GM04503 (cell line): Measurements from ENCODE around the gene THSD4.
A peak's percentile ranks its signal among the peaks of the same experiment; 100 is the strongest.
"Not testable (repeated sequence)": the region's sequence is repeated elsewhere in the genome, so short reads cannot be mapped to it uniquely, and the experiment has no call there.

Experiments used
- DNase-seq: peaks from one replicate; pipeline ENCODE4 v3.0.0-alpha.2; 2012; ENCODE audit warnings: low read depth

Gene THSD4

DNA sequence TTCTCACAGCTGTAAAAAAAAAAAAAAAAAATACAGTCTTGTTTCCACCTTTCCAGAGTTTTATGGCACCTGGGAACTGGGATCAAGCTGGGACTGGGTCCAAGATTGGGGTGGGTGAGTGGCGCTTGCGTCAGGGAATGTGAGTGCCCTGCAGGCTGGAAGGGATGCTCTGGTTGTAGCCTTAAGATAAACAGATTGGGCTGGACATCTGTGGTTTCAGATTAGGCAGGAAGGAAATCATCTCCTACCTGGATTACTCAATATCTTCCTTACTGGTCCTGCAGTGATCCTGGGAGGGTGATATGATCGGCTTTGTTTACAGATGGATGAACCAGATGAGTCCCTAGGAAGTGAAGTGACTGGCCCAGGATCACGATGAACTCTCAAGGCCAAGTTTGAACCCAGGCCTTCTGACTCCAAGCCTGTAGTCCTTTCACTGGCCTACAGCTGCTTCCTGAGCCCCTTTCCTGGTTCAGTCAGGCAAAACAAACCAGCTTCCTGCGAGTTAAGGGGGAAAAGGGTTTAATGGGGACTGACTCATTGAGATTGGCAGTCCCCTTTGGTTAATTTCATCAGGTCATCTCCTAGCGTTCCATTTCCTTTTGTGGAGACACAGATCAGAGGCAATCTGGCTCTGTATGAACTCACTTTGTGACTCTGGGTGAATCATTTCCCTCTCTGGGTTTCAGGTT is 179.8 kb downstream of the THSD4 start:
- DNase-seq: peak; percentile 99

DNA sequence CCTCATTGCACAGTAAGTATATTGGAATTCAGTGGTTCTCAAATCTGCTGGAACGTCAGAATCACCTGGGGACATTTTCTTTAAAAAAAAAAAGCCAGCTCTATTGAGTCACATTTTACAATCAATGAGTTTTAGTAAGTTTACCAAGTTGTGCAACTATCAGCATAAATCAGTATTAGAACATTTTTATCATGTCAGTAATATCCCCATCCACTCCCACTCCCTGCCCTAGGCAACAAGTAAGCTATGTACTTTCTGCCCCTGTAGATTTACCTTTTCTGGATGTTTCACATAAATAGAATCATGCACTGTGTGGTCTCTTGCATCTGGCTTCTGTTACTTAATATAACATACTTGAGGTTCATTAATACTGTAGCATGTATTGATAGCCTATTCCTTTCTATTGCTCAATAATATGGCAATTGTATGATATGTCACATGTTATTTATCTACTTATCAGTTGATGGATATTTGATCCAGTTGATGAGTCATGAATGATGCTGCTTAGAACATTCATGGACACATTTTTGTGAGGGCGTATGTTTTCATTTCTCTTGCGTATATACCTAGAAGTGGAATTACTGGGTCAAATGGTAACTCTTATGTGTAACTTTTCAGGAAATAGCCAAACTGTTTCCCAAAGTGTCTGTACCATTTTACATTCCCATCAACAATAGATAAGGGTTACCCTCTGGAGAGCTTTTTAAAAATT is 180.5 kb downstream of the THSD4 start:
- no peak for DNase-seq

DNA sequence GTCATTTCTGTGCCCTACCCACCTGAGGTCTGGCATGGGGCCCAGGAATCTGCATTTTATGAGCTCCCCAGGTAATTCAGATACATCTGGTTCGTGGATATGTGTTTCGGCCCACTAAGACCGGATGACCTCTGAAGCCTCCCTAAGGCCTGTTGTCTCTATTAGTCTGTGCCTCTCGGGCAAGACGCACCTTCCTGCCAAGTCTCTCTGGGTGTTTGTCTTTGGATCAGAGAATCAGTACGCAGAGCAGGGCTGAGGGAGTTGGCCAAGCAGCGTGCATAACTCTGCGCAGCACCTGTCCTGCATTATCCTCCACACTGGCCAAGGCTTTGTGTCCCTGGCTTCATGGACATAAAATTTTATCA is 181.0 kb downstream of the THSD4 start:
- no peak for DNase-seq

DNA sequence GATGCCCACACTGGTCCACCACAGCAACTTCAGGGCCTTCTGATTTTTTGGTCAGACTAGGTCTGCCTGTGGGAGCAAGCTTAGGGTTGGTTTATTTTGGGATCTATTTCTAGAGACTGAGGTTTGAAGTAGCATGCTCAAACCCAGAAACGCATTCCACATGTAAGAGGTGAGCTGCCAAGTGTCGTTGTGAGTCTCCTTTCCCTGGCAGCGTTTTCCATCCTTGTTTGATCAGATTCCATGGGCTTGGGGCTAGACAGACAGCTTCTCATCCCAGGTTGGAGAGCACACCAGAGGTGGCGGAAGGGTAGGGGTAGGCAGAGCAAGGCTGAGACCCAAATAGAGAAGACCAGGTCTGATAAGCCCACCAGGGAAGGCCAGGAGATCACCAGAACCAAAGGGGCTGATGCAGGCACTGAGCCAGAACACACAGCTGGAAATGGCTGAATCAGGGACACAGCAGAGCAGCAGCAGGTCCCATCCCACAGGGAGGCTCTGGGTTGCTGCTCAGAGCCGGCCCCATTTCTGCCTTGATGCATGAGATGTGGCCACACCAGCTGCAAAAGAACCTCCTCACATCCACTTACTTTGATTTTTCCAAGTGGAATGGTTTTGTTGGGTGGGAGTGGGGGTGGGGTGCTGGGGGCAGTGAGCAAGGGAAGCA is 186.8 kb downstream of the THSD4 start:
- no peak for DNase-seq

DNA sequence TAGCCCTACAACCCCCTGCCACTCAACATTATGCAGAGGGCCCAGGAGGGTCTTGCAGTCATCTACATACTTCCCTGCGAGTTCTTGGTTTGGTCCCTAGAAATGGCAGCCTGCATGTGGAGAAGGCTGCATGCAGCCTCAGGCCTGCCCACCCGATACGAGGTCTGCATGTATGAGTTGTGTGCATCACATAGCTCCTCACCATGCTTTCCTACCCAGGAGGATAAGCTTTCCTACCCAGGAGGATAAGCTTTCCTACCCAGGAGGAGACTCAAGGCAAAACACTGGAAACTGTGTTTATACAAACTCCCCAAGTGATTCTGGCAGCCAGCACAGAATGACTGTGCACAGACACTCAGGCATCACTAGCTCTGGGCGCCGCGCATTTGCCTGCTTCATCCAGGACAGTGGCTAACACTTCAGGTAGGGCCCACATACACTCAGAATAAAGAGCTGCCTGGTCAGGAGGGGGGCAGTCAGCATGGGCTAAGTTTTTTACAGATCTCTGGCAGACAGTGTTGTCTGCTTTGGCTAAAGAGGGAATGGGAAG is 187.7 kb downstream of the THSD4 start:
- no peak for DNase-seq

DNA sequence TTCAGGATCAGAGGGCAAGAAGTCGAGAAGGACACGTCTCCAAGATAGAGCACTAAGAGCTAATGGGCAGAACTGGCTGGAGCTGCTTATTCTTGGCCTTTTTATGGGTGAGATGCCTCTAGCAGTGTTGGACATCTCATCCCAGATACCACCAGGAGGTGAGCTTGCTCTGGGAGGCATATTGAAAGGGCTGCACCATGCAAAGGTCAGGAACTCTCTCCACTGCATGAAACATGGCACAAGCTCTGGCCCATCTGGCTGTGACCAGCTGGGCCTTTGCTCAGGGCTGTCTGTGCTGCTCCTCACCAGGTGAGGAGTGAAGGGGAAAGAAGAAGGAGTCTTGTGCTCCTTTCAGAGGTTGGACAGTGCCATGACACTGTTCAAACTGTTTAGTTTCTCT is 188.7 kb downstream of the THSD4 start:
- DNase-seq: no peak

DNA sequence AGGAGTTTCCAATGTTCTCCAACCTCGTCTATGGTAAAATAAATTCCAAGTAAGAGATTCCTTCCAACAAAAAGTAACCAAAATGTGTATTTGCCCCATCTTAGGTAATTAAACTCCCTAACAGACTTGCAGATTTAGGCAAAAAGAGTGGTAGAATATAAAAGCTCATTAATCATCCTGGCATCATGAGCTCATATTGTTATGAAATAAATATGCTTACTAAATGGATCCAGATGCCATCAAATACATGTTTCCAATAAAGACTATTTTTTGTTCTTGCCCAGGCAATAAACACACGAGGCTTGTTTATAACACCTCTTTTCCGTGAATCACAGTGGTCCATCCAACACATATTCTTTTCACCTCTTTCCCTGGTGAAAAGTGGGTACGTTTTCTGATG is 189.4 kb downstream of the THSD4 start:
- DNase-seq: no peak

DNA sequence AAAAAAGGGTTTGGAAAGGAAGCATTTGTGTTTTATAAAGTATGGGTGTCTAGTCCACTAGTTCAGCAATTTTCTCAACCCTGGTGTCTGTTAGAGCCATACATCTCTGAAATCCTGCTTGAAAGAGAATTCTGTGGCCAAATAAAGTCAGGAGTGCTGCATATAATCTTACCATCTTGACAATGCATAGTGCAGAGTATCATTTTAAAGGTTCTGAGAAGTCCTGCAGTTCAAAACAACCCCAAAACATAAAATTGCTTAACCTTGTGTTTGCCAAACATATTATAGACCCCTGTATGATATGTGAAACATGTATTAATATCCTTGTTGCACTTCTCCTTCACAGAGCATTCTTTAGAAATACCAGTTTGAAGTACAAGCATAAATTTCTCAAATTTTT is 191.3 kb downstream of the THSD4 start:
- no peak for DNase-seq

DNA sequence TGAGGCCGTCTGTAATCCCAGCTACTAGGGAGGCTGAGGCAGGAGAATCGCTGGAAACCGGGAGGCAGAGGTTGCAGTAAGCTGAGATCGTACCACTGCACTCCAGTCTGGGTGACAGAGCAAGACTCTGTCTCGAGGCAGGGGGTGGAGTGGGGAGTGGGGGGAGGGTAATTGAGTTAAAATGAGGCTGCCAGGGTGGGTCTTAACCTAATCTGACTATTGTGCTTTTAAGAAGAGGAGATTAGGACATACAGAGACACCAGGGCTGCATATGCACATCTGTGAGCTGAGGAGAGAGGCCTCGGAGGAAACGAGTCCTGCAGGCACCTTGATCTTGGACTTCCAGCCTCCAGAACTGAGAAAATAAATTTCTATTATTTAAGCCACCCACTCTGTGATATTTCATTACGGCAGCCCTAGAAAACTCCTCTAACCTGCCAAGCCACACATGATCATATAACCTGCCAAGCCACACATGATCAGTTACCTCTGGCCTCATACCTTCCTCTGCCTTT is 197.0 kb downstream of the THSD4 start:
- no peak for DNase-seq

DNA sequence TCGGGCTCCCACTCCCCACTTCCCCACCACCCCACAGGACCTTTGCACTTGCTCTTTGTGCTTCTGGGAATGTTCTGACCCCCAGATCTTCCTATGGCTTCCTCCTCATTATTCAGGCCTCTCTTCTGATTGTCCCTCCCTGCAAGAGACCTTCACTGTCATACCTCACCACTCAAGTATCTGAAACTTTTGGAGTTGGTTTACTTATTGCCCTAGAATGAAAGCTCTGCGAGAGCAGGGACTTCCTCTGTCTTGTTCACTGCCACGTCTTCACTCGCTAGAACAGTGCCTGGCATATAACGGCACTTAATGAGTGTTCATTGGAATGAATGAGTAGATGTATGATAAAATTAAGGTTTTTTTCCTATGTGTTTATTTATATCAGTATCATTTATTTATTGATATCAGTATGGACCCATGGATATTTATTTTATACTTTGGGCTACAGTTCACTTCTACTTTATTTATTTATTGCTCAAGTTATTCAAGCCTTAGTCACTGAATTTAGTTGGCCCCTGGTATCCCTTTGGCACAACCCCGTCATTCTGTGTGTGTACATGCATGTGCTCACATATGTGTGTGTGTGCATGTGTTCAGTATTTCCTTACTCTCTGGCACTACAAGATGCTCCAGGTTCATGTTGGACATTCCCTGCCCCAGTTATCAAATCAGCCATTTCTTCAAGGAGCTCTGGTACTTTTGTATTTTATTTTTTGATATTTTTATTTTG is 197.6 kb downstream of the THSD4 start:
- DNase-seq: no peak

DNA sequence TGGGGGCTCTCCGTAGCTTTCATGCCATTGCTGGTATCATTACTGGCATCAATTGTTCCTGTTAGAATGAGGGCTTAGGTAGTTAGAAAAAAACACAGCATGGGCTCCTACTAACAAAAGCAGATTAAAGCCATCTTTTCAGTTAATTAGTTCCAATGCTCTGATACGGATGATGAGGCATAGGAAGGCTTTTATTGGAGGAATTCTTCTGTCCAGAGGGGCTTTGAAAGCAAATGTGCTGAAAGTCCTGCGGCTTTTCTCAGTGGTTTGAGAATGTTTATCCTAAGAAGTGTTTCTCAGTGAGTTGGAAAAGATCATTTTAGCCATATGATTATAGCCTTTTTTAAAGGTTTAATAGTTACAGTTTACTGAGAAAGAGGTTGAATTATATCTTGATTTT is 198.5 kb downstream of the THSD4 start:
- no peak for DNase-seq

DNA sequence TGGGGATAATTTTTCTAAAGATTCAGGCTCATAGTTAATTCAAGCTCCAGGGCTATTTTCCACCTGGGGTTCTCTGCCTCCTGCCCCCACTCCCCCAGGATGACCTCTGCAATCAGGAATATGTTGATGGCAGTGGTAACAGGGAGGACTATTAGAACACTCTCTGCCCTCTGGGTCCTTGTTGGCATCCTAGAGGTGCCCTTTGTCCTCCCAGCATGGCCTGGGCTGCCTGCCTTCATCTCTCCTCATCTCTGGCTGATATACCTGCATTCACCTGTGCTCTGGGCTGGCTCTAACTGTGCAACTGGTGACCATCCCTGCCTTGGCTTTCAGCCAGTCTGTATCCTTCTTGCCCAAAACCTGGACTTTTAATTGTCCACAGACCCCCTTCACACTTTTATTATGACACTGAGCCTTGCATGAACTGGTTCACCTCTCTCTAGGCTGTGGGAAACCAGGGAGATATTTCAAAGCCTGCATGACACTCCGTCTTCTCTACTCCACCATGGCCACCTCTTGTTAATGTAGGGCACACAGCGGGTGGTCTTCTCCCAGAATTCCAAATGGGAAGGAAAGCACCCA is 199.8 kb downstream of the THSD4 start:
- no peak for DNase-seq

DNA sequence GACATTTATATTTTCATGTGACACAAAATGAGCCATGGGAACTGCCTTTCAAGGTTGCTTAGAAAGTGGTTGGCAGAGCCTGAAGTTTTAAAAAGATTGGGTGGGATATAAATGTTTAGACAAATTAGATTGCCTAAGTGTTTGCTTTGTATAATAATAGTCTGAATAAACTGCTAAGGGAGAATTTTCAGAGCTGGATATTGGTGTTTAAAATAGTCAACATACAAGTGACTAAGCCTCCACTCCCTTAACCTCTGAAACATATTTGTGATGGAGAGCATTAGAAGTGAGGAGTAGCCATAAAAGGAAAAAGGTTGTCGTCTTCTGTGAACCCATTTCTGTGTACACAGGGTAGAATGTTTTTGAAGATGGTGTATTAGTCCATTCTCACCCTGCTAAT is 201.6 kb downstream of the THSD4 start:
- DNase-seq: no peak

DNA sequence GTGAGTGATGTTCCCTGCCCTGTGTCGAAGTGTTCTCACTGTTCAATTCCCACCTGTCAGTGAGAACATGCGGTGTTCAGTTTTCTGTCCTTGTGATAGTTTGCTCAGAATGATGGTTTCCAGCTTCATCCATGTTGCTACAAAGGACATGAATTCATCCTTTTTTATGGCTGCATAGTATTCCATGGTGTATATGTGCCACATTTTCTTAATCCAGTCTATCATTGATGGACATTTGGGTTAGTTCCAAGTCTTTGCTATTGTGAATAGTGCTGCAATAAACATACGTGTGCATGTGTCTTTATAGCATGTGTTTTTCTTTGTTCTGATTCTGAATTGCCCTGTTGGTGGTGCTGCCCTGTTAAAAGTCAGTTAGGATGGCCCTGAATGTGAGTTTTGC is 204.2 kb downstream of the THSD4 start:
- not testable (repeated sequence) for DNase-seq

DNA sequence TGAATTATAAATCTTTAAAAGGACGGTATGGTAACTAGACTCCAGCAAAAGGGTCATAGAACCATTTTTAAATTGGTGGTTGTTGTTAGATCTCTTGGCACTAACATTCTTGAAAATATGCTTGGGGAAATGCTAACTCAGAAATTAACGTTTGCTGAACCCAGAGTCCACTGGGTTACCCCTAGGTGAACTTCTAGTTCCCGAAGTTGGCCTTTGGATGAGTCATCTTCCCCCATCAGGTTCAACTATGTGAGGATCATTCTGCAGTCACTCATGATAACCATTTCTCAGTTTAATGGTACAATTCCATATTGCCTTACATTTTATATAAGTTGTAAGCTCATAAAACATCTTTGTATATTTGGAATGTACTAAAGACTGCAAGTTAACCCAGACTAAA is 204.7 kb downstream of the THSD4 start:
- DNase-seq: no peak

DNA sequence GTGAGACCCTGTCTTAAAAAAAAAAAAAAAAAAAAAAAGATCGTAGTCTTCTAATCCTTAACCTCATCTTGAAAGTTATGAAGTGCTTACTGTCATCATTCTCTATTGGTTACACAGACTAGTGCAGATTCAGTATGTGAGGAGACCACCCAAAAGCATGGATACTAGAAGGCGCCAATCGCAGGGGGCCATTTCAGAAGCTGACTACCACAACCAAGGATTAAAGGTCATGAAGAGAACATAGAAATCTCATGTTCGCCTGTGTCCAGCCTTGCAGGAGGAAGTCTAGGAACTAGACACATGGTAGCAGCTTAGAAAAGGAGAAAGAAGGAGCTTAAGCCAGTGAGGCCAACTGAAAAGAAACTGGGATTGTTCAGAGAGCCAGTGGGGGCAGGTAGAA is 207.8 kb downstream of the THSD4 start:
- no peak for DNase-seq

DNA sequence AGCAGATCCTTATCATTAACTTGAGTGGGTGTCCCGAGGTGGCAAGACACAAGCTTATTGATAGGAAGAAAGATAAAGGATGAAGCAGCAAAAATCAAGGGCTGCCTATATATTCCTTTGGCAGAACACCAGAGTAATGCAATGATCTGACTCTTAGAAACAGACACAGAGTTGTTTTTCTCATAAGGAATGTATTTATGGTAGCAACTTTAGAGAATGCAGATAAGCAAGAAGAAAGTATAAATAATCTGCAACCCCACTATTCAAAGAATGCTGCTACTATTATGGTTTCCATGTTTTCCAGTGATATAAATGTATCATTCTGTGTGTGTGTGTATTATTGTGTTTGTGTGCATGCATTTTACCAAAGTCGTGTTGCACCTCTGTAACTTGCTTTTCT is 208.3 kb downstream of the THSD4 start:
- DNase-seq: no peak

DNA sequence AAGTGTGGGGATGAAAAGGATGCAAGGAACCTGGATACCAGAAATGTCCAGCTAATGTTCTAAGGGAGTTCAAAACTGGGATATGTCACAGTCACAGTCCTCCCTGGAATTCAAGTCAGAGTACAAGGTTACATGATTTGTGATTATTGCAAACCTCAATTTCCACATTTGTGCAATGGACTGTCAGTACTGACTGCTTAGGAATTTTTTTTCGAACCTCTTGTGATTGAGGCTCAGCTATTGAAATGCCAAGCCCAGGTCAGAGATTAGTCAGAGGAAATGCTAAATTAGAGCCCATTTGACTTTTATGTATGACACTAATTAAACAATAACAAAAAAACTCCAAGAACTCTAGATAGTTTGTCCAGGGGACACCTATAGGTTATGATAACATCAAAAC is 210.2 kb downstream of the THSD4 start:
- DNase-seq: peak; percentile 52

DNA sequence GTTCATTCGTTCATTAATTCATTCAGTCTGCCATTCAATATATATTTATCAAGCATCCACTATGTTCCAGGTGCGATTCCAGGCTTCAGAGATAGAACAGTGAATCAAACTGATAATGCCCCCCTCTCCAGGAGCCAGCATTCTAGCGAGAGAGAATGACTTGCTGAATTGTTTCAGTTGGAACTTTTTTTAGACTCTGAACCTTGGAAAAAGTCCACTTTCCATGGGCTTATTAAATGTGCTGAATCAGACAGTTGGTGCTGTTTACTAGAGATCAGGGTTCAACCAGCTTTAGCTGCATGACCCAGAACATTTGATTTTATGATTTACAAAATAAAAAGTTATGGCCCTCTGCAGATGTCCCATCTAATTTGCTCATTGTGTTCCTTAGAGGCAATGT is 213.2 kb downstream of the THSD4 start:
- DNase-seq: no peak

DNA sequence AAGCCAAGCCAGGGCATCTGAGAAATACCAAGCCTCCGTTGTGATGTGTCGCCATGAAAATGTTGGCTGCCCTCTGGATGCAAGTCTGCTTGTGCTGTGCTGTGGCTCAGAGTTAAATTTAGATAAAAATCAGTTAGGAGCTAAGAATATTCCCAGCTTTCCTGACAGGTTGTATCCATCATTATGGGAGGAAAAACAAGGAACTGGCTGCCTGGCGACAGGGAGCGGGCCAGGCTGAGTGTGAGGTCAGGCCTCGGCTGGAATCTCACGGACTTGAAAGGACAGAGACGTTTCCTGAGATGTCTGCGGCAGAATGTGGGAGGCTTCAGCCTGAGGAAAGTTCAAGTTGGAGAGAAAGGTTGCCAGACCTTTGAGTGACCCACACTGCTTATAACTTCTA is 213.8 kb downstream of the THSD4 start:
- DNase-seq: peak; percentile 9

DNA sequence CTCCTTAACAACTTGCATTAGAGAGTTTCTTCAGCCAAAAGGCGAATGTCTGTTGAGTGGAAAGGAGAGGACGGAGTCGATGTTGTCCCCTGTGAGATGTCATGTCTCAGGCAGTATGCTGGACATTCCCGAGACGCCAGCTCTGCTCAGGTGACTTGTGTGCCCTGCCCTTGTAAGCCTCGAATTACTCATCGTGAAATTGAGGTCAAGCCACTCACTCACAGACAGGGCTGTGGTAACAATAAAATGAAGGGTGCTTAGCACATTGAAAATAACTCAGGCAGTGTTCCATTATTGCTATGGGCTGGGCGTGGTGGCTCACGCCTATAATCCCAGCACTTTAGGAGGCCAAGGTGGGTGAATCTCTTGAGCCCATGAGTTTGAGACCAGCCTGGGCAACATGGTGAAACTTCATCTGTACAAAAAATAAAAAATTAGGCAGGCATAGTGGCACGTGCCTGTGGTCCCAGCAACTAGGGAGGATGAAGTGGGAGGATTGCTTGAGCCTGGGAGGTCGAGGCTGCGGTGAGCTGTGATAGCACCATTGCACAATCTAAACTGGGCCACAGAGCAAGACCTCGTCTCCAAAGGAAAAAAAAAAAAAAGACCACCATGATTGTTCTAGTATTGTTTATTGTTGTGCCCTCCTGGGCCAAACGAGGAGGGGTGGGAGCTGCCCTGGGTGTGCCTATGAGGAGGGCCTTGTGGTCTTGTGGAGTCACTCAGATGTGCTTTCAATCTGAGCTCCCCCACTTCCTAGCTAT is 214.4 kb downstream of the THSD4 start:
- peak; percentile 49 for DNase-seq
